22Rv1 (cell line): ENCODE measurements around the gene HDLBP.
A peak's percentile ranks its signal among the peaks of the same experiment; 100 is the strongest.

ENCODE experiments used
- H3K27ac ChIP-seq: fragments of 450-650 bp; 2 replicates; pipeline ENCODE4 v1.5.1; 2017
- ZFX ChIP-seq: fragments of 450-650 bp; IDR thresholded peaks from 2 replicates; pipeline ENCODE4 v1.6.1; 2017; ENCODE audit warnings: antibody characterized with exemption, borderline replicate concordance
- TF ChIP-seq, protein P1 (sequence below): fragments of 450-650 bp; IDR thresholded peaks from 2 replicates; pipeline ENCODE4 v1.5.1; 2017; ENCODE audit warnings: mild to moderate bottlenecking

The HDLBP gene

DNA sequence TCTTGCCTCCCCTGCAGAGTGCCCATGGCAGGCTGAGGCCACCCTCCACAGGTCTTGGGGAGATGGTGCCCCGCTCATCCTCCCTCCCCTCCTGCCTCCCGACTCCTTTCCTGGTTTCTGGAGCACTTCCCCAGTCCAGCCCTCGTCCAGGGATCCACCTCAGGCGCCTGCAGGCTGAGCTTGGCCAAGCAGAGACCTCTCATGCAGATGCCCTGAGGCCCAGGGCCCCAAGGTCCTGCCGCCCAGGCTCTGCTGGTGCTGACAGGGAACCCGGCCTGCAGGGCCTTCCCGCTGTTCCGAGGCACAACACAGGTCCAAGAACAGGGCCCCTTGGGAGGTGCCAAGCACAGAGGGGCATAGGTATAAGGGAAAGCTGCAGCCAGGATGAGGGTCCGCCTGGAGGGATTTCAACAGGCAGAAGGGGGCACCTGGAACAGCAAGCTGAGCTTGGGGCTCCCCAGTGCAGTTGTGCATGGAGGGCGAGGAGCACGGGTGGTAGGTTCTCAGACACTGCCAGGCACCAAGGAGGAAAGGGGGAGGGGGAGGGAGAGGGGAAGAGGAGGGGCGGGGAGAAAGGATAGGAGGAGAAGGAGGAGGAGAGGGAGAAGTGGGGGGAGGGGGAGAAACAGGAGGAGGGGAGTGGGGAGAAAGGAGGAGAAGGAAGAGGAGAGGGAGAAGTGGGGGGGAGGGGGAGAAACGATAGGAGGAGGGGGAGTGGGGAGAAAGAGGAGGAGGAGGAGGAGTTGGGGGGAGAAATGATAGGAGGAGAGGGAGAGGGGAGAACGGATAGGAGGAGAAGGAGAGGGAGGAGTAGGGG, 128.2 kb downstream of the HDLBP start:
- H3K27ac ChIP-seq, result peak overlapping the region; percentile 10; the same call in 1 of the 2 replicates
- TF ChIP-seq ZFX, result no peak
- TF ChIP-seq, protein P1, sequence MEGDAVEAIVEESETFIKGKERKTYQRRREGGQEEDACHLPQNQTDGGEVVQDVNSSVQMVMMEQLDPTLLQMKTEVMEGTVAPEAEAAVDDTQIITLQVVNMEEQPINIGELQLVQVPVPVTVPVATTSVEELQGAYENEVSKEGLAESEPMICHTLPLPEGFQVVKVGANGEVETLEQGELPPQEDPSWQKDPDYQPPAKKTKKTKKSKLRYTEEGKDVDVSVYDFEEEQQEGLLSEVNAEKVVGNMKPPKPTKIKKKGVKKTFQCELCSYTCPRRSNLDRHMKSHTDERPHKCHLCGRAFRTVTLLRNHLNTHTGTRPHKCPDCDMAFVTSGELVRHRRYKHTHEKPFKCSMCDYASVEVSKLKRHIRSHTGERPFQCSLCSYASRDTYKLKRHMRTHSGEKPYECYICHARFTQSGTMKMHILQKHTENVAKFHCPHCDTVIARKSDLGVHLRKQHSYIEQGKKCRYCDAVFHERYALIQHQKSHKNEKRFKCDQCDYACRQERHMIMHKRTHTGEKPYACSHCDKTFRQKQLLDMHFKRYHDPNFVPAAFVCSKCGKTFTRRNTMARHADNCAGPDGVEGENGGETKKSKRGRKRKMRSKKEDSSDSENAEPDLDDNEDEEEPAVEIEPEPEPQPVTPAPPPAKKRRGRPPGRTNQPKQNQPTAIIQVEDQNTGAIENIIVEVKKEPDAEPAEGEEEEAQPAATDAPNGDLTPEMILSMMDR, result no peak

DNA sequence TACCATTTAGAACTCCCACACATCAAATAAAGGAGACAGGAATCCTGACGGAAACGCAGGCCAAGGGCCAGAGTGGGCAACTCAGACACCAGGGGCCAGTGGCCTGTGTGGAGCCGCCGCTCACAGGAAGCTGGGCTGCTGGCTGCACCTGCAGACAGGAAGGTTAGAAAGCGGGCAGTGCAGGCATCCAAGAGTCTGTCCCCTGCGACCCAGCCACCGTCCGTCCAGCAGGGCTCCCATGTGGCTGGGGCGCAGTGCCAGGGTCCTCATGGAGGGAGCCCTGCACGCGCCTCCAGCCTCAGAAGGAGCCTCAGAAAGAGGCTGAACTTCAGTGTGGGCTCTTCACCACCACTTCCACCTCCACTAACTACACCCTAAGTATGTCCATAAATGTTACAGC, 129.5 kb downstream of the HDLBP start:
- peak overlapping the region; percentile 10; the same call in 1 of the 2 replicates for H3K27ac ChIP-seq
- TF ChIP-seq, protein P1, result no peak
- TF ChIP-seq ZFX, result no peak

DNA sequence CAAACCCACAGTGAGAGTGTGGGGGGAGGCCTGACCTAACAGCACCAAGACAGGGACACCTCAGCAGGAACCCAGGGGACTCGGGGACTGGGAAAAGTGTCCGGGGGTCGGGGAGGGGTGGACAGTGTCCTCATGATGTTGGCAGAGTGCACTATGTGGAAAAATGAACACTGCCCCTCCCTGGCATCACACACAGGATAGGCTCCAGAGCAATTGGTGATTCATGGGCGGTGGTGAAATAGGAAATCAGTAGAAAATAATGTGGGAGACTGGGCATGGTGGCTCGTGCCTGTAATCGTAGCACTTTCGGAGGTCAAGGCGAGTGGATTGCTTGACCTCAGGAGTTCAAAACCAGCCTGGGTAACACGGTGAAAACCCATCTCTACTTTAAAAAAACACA, 130.6 kb downstream of the HDLBP start:
- TF ChIP-seq, protein P1, result no peak
- TF ChIP-seq ZFX, result no peak

DNA sequence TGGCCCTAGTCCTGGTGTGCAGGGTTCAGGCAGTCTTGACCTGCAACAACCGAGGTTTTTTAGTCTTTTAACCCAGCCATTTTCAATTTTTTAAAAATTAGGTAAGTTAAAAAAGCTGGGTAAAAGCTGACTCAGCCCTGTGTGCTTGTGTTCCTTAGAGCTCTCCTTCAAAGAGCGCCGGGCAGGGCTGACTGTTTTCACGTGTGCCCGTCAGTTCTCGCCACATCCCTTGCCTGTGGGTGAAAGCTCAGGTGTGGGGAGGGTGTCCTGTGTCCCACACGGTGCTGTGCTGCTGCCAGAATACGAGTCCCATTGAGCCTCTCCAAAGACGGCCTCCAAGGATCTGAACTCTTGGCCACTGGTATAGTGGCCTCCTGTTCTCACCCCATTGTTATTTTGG, 132.3 kb downstream of the HDLBP start:
- TF ChIP-seq, protein P1, result no peak
- TF ChIP-seq ZFX, result no peak
- H3K27ac ChIP-seq, result no peak overlapping the region

More for the DNA sequence above, 130.6 kb downstream of the HDLBP start:
- no peak overlapping the region for H3K27ac ChIP-seq

DNA sequence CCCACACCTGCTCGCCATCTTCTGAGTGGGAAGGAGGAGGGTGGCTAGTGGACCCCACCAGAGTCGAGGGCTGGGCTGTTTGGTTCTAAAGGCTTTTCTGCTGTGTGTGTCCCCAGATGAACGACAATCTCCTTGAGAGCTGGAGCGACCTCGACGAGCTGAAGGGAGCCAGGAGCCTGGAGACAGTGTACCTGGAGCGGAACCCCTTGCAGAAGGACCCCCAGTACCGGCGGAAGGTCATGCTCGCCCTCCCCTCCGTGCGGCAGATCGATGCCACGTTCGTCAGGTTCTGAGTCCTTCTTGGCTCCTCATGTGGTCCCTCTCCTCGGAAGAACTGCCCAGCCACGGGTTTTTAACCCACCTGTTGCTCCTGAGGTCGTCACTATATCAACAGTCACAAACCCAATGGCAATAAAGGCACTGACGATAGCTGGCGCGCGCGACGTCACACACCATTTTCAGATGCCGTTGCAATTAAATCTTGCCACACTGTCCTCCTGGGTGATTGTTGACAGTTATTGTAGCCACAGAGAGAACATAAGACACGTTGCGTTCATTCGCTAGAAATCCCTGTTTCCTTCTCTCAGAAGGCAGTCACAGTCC, 132.8 kb downstream of the HDLBP start:
- TF ChIP-seq ZFX, result no peak
- TF ChIP-seq, protein P1, result no peak
- no peak overlapping the region for H3K27ac ChIP-seq

DNA sequence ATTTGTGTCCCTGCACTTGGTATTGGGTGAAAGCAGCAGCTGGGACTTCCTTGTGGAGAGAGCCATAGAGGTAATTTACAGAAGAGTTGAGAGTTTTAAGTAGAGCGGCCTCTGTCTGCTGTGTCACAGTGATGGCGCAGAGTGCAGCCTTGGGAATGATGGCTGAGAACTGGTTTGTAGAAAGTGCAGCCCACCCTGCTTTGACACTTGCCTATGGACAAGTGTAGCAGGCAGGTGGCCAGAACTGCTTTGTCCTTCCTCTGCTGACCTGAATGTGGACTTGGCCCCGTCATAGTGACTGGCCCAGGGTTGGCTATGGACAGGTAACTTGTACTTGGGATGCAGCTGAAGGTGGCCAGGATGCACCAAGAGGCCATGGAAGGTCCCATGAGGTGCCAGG, 133.3 kb downstream of the HDLBP start:
- TF ChIP-seq, protein P1, result no peak
- TF ChIP-seq ZFX, result no peak

DNA sequence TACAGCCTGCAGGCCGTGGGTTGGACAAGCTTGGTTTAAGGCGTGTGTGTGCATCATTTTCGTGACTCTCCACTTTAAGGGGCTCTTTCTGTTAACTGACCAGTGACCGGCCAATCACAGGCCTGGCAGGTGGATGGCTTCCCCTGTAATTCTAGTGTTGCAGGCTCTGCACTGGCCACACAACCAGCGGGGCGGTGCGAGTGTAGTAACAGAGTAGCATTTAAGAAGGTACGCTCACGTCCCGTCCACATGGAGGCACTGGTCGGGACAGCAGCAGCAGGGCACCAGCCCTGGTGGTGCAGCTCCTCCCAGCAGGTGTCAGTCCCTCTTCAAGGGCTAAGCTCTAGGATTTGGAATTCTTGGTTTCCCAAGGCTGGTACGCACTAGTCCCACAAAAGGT, 135.0 kb downstream of the HDLBP start:
- TF ChIP-seq, protein P1, result no peak
- TF ChIP-seq ZFX, result no peak
- H3K27ac ChIP-seq, result no peak overlapping the region

More for the DNA sequence above, 133.3 kb downstream of the HDLBP start:
- H3K27ac ChIP-seq, result no peak overlapping the region
